HCT116 (cell line): ENCODE results near the gene IL17B. TPM values are rescaled to one million over a fixed set of nuclear protein-coding genes. Genes with fewer than 3 reads are reported as not detected.

Experiments
- ATAC-seq: fragments of 200-7000 bp; cut with Tn5 transposase; 2 replicates; pipeline ENCODE4 v1.9.1; 2020; ENCODE audit warnings: mild to moderate bottlenecking, moderate library complexity
- BruUV-seq: library from RNA; stranded (reverse); fragments of 400-500 nt; replicated peaks from 2 replicates; lab custom pipeline; 2021; lab: Mats Ljungman, UMichigan
- CTCF ChIA-PET: fragments of 300-600 bp; sonication (Branson Sonifier 250); formaldehyde crosslinking; loops from one replicate; lab custom pipeline; 2021; ENCODE audit warnings: antibody characterized with exemption; lab: Charles Lee
- POLR2A ChIA-PET: fragments of 300-600, 350-600 bp; sonication (Branson Sonifier 250); formaldehyde crosslinking; loops from one replicate; lab custom pipeline; 2021; ENCODE audit warnings: antibody characterized with exemption; lab: Charles Lee
- RAD21 ChIA-PET, 2 experiments: fragments of 300-600 bp; sonication (Branson Sonifier 250); formaldehyde crosslinking; loops; one replicate each; lab custom pipeline; 2023; ENCODE audit warnings: low total read pairs in 2 of 2; ENCODE audit not compliant: uncharacterized antibody in 2 of 2, unreplicated experiment in 2 of 2, low non-redundant PET in 1 of 2; lab: Charles Lee
- DNase-seq: peaks from one replicate; pipeline ENCODE4 v3.0.0-alpha.2; 2010; ENCODE audit warnings: low read depth, low spot score
- H2AFZ ChIP-seq: fragments of 200-600 bp; shearing (Covaris generic), sonication (generic); 2 replicates; pipeline ENCODE4 v1.6.1; 2017; ENCODE audit warnings: low read depth, mixed run types, mixed read lengths, antibody characterized with exemption, low read length; ENCODE audit not compliant: poor library complexity, severe bottlenecking
- H3K27ac ChIP-seq: 2 replicates; pipeline ENCODE4 v1.5.1; 2012; ENCODE audit warnings: low read depth, low read length
- H3K27me3 ChIP-seq: fragments of 200-600 bp; sonication (generic); 2 replicates; pipeline ENCODE4 v1.6.1; 2016; ENCODE audit warnings: mixed run types, low read length, mixed read lengths; ENCODE audit not compliant: insufficient read depth
- H3K36me3 ChIP-seq, 2 experiments: fragments of 200-500 bp in 1 of 2; fragments of 200-600 bp in 1 of 2; sonication (Bioruptor generic) in 1 of 2; sonication (generic) in 1 of 2; 2 replicates each; pipeline versions ENCODE4 v1.5.1 to v1.6.1; 2014 to 2016; ENCODE audit warnings: low read length in 2 of 2, inconsistent platforms in 1 of 2, mixed read lengths in 1 of 2, mixed run types in 1 of 2; ENCODE audit not compliant: insufficient read depth in 2 of 2, control insufficient read depth in 1 of 2
- H3K4me1 ChIP-seq, 2 experiments: fragments of 200-600 bp in 1 of 2; sonication (generic) in 1 of 2; 2 replicates each; pipeline versions ENCODE4 v1.5.1 to v1.6.1; 2012 to 2017; ENCODE audit warnings: low read length in 2 of 2, inconsistent platforms in 1 of 2, mild to moderate bottlenecking in 1 of 2, mixed read lengths in 1 of 2, mixed run types in 1 of 2, moderate library complexity in 1 of 2; ENCODE audit not compliant: insufficient read depth in 2 of 2, control insufficient read depth in 1 of 2
- H3K4me2 ChIP-seq: fragments of 200-600 bp; sonication (generic); 2 replicates; pipeline ENCODE4 v1.6.1; 2017; ENCODE audit warnings: mixed run types, low read length, mixed read lengths
- H3K4me3 ChIP-seq, 2 experiments: fragments of 200-600 bp in 1 of 2; sonication (generic) in 1 of 2; replicated peaks in 1 of 2; 2 replicates each; pipeline ENCODE4 v1.5.1; 2011 to 2016; ENCODE audit warnings: low read length in 2 of 2, control low read depth in 1 of 2, low read depth in 1 of 2, mild to moderate bottlenecking in 1 of 2, mixed read lengths in 1 of 2, mixed run types in 1 of 2
- H3K79me2 ChIP-seq: fragments of 200-600 bp; sonication (generic); 2 replicates; pipeline ENCODE4 v1.6.1; 2017; ENCODE audit warnings: mild to moderate bottlenecking, mixed run types, low read length, moderate library complexity, mixed read lengths; ENCODE audit not compliant: insufficient read depth
- H3K9ac ChIP-seq: fragments of 200-600 bp; sonication (generic); 2 replicates; pipeline ENCODE4 v1.6.1; 2016; ENCODE audit warnings: low read length, mixed read lengths
- H3K9me2 ChIP-seq: fragments of 200-600 bp; sonication (generic), shearing (Covaris generic); 2 replicates; pipeline ENCODE4 v1.6.1; 2017; ENCODE audit warnings: mixed run types, mild to moderate bottlenecking, moderate library complexity; ENCODE audit not compliant: insufficient read depth
- H3K9me3 ChIP-seq, 2 experiments: fragments of 200-500 bp in 1 of 2; fragments of 200-600 bp in 1 of 2; sonication (Bioruptor generic) in 1 of 2; sonication (generic) in 1 of 2; 2 replicates each; pipeline ENCODE4 v1.6.1; 2014 to 2017; ENCODE audit warnings: low read length in 2 of 2, mixed read lengths in 2 of 2, inconsistent platforms in 1 of 2, low read depth in 1 of 2, mild to moderate bottlenecking in 1 of 2, mixed run types in 1 of 2, moderate library complexity in 1 of 2; ENCODE audit not compliant: control insufficient read depth in 1 of 2, insufficient read depth in 1 of 2
- H4K20me1 ChIP-seq: fragments of 200-600 bp; sonication (generic), shearing (Covaris generic); 2 replicates; pipeline ENCODE4 v1.6.1; 2017; ENCODE audit warnings: mixed run types, mild to moderate bottlenecking, moderate library complexity; ENCODE audit not compliant: insufficient read depth
- ATF3 ChIP-seq: IDR thresholded peaks from 2 replicates; pipeline ENCODE4 v1.6.1; 2012
- CBX3 ChIP-seq: IDR thresholded peaks from 2 replicates; pipeline ENCODE4 v1.6.1; 2012; ENCODE audit warnings: low read depth
- EGR1 ChIP-seq: IDR thresholded peaks from 2 replicates; pipeline ENCODE4 v1.6.1; 2012; ENCODE audit warnings: low read depth
- ELF1 ChIP-seq: IDR thresholded peaks from 2 replicates; pipeline ENCODE4 v1.6.1; 2012; ENCODE audit warnings: low read depth, borderline replicate concordance
- EZH2 ChIP-seq: fragments of 200-600 bp; sonication (generic); IDR thresholded peaks from 2 replicates; pipeline ENCODE4 v1.6.1; 2017; ENCODE audit warnings: antibody characterized with exemption, mixed run types
- EZH2phosphoT487 ChIP-seq: fragments of 200-600 bp; IDR thresholded peaks from 2 replicates; pipeline ENCODE4 v1.6.1; 2018; ENCODE audit warnings: antibody characterized with exemption, borderline replicate concordance
- FOSL1 ChIP-seq: IDR thresholded peaks from 2 replicates; pipeline ENCODE4 v1.6.1; 2012; ENCODE audit warnings: low read depth
- POLR2AphosphoS5 ChIP-seq: IDR thresholded peaks from 2 replicates; pipeline ENCODE4 v1.6.1; 2011; ENCODE audit warnings: mild to moderate bottlenecking, low read depth, low read length, moderate library complexity
- RAD21 ChIP-seq: IDR thresholded peaks from 2 replicates; pipeline ENCODE4 v1.6.1; 2012; ENCODE audit warnings: low read depth, mild to moderate bottlenecking
- REST ChIP-seq: IDR thresholded peaks from 2 replicates; pipeline ENCODE4 v1.6.1; 2012; ENCODE audit warnings: low read depth
- SP1 ChIP-seq: IDR thresholded peaks from 2 replicates; pipeline ENCODE4 v1.6.1; 2012; ENCODE audit warnings: low read depth
- SRF ChIP-seq: IDR thresholded peaks from 2 replicates; pipeline ENCODE4 v1.6.1; 2012; ENCODE audit warnings: low read depth
- TCF7L2 ChIP-seq: IDR thresholded peaks from 2 replicates; pipeline ENCODE4 v1.7.0; 2011; ENCODE audit warnings: borderline replicate concordance, inconsistent platforms; ENCODE audit not compliant: insufficient read depth, insufficient read length; ENCODE audit errors: extremely low read depth
- YY1 ChIP-seq: IDR thresholded peaks from 2 replicates; pipeline ENCODE4 v1.6.1; 2011; ENCODE audit warnings: low read length, low read depth, moderate library complexity, mild to moderate bottlenecking; ENCODE audit not compliant: insufficient replicate concordance; ENCODE audit errors: extremely low read depth
- ZFX ChIP-seq: fragments of 450-650 bp; IDR thresholded peaks from 2 replicates; pipeline ENCODE4 v1.6.1; 2017
- ZNF274 ChIP-seq: fragments of 200-500 bp; sonication (Bioruptor generic); IDR thresholded peaks from 2 replicates; pipeline ENCODE4 v1.6.1; 2014; ENCODE audit warnings: mild to moderate bottlenecking, low read depth, low read length, inconsistent platforms
- intact Hi-C: fragments of 100-400 bp; cut with micrococcal nuclease; formaldehyde crosslinking; loops from 2 replicates; pipeline ENCODE4 v1.10.0; 2022
- total RNA-seq: library from RNA; stranded (reverse); gene quantifications from one replicate; pipeline ENCODE4 v1.2.1, GENCODE V29; 2021; ENCODE audit not compliant: unreplicated experiment

Gene IL17B
- total RNA-seq, 1 experiment from 2014 or later = 0.81 TPM

GRCh38 chr5:149363358-149363757 lies 15.7 kb downstream of the IL17B start:
- ChIA-PET RAD21 (no interaction called here), POLR2A (no interaction called here), CTCF (no interaction called here)
- H3K27me3 ChIP-seq = no peaks in the 10 kb centered on the region
- H3K36me3 ChIP-seq = no peaks in the 10 kb centered on the region
- intact Hi-C loops = no loop called here
- BruUV-seq = no TSS peak
- TF ChIP-seq EGR1 (no peak), CBX3 (no peak), POLR2AphosphoS5 (no peak), TCF7L2 (no peak), YY1 (no peak), ELF1 (no peak), EZH2phosphoT487 (no peak), ZFX (no peak), SRF (no peak), EZH2 (no peak), ATF3 (no peak), FOSL1 (no peak), SP1 (no peak)
- H3K4me3 ChIP-seq = no peak overlapping the region
- no peak for ATAC-seq
- H3K79me2 ChIP-seq = peaks cover 2% of the 10 kb centered on the region; the same call in 1 of the 2 replicates
- H3K4me2 ChIP-seq = no peak overlapping the region
- H3K9me3 ChIP-seq = no peaks in the 10 kb centered on the region
- no peak overlapping the region for H3K9ac ChIP-seq
- no peak overlapping the region for H3K27ac ChIP-seq
- no peaks in the 10 kb centered on the region for H3K9me2 ChIP-seq
- H3K4me1 ChIP-seq = peaks cover 4 to 18% of the 10 kb centered on the region in 2 experiments; a peak in 3 of 4 replicates
- no peaks in the 10 kb centered on the region for H4K20me1 ChIP-seq
- DNase-seq = no peak
- H2AFZ ChIP-seq = no peak overlapping the region

GRCh38 chr5:149362541-149362940 lies 16.6 kb downstream of the IL17B start:
- Histone ChIP-seq H3K9me2 (no peaks in the 10 kb centered on the region), H3K4me3 (no peak overlapping the region), H3K9me3 (no peaks in the 10 kb centered on the region), H2AFZ (no peak overlapping the region), H3K27me3 (no peaks in the 10 kb centered on the region), H4K20me1 (no peaks in the 10 kb centered on the region), H3K79me2 (peaks cover 5% of the 10 kb centered on the region; the same call in 1 of the 2 replicates), H3K4me1 (peaks cover 0 to 16% of the 10 kb centered on the region in 2 experiments; a peak in 3 of 4 replicates), H3K9ac (no peak overlapping the region), H3K27ac (no peak overlapping the region), H3K36me3 (no peaks in the 10 kb centered on the region), H3K4me2 (no peak overlapping the region)
- ChIA-PET RAD21 (no interaction called here), CTCF (no interaction called here), POLR2A (no interaction called here)
- intact Hi-C loops = no loop called here
- DNase-seq (no peak), ATAC-seq (no peak)
- no peak for TF ChIP-seq ZNF274
- TF ChIP-seq YY1 = no peak
- TF ChIP-seq EGR1 = no peak
- no peak for TF ChIP-seq RAD21
- no peak for TF ChIP-seq SRF
- no peak for TF ChIP-seq REST
- no peak for TF ChIP-seq SP1
- no peak for TF ChIP-seq EZH2
- TF ChIP-seq FOSL1 = no peak
- no TSS peak for BruUV-seq
